HG02678 (cell line): ENCODE measurements around the gene BCAS3.
A peak's percentile ranks its signal among the peaks of the same experiment; 100 is the strongest.
"Not testable (repeated sequence)": the region's sequence is repeated elsewhere in the genome, so short reads cannot be mapped to it uniquely, and the experiment has no call there.

Experiments
- ATAC-seq: cut with Tn5 transposase; IDR thresholded peaks from one replicate; pipeline ENCODE4 v1.9.1; 2021; ENCODE audit warnings: mild to moderate bottlenecking, moderate library complexity; ENCODE audit not compliant: unreplicated experiment

BCAS3 gene

GRCh38 chr17:60976861-60977260, 299.2 kb downstream of the BCAS3 start:
- not testable (repeated sequence) for ATAC-seq

GRCh38 chr17:60989379-60989778, 311.7 kb downstream of the BCAS3 start:
- no peak for ATAC-seq

GRCh38 chr17:60989846-60990245, 312.2 kb downstream of the BCAS3 start:
- ATAC-seq, result no peak

- ATAC-seq, result no peak
Observed at GRCh38 chr17:60993497-60993896, 315.8 kb downstream of the BCAS3 start.

- no peak for ATAC-seq
Observed at GRCh38 chr17:60995680-60996079, 318.0 kb downstream of the BCAS3 start.

GRCh38 chr17:61000911-61001310, 323.3 kb downstream of the BCAS3 start:
- ATAC-seq, result no peak

- no peak for ATAC-seq
Observed at GRCh38 chr17:61002316-61002736, 324.7 kb downstream of the BCAS3 start.

GRCh38 chr17:61005358-61005757, 327.7 kb downstream of the BCAS3 start:
- no peak for ATAC-seq

GRCh38 chr17:61005958-61006357, 328.3 kb downstream of the BCAS3 start:
- ATAC-seq, result not testable (repeated sequence)

GRCh38 chr17:61007980-61008379, 330.3 kb downstream of the BCAS3 start:
- no peak for ATAC-seq

- ATAC-seq, result peak; percentile 55
Observed at GRCh38 chr17:61009663-61010062, 332.0 kb downstream of the BCAS3 start.

- no peak for ATAC-seq
Observed at GRCh38 chr17:61010661-61011170, 333.1 kb downstream of the BCAS3 start.

- ATAC-seq, result no peak
Observed at GRCh38 chr17:61011251-61011650, 333.6 kb downstream of the BCAS3 start.

GRCh38 chr17:61015966-61016365, 338.3 kb downstream of the BCAS3 start:
- ATAC-seq, result no peak

GRCh38 chr17:61017317-61018006, 339.8 kb downstream of the BCAS3 start:
- no peak for ATAC-seq

- ATAC-seq, result no peak
Observed at GRCh38 chr17:61018938-61019337, 341.3 kb downstream of the BCAS3 start.

- ATAC-seq, result no peak
Observed at GRCh38 chr17:61023996-61024395, 346.3 kb downstream of the BCAS3 start.

GRCh38 chr17:61026818-61027217, 349.2 kb downstream of the BCAS3 start:
- no peak for ATAC-seq

GRCh38 chr17:61029181-61029580, 351.5 kb downstream of the BCAS3 start:
- ATAC-seq, result no peak

GRCh38 chr17:61040666-61041065, 363.0 kb downstream of the BCAS3 start:
- no peak for ATAC-seq

GRCh38 chr17:61042348-61042747, 364.7 kb downstream of the BCAS3 start:
- not testable (repeated sequence) for ATAC-seq

- ATAC-seq, result no peak
Observed at GRCh38 chr17:61047515-61047914, 369.9 kb downstream of the BCAS3 start.
